HCT116 (cell line): ENCODE results near the gene LHX1. TPM values are rescaled to one million over a fixed set of nuclear protein-coding genes. Genes with fewer than 3 reads are reported as not detected.

Experiments used
- ATAC-seq: fragments of 200-7000 bp; cut with Tn5 transposase; 2 replicates; pipeline ENCODE4 v1.9.1; 2020; ENCODE audit warnings: mild to moderate bottlenecking, moderate library complexity
- BruUV-seq: library from RNA; stranded (reverse); fragments of 400-500 nt; replicated peaks from 2 replicates; lab custom pipeline; 2021; lab: Mats Ljungman, UMichigan
- CTCF ChIA-PET: fragments of 300-600 bp; sonication (Branson Sonifier 250); formaldehyde crosslinking; loops from one replicate; lab custom pipeline; 2021; ENCODE audit warnings: antibody characterized with exemption; lab: Charles Lee
- POLR2A ChIA-PET: fragments of 300-600, 350-600 bp; sonication (Branson Sonifier 250); formaldehyde crosslinking; loops from one replicate; lab custom pipeline; 2021; ENCODE audit warnings: antibody characterized with exemption; lab: Charles Lee
- RAD21 ChIA-PET, 2 experiments: fragments of 300-600 bp; sonication (Branson Sonifier 250); formaldehyde crosslinking; loops; one replicate each; lab custom pipeline; 2023; ENCODE audit warnings: low total read pairs in 2 of 2; ENCODE audit not compliant: uncharacterized antibody in 2 of 2, unreplicated experiment in 2 of 2, low non-redundant PET in 1 of 2; lab: Charles Lee
- DNase-seq: peaks from one replicate; pipeline ENCODE4 v3.0.0-alpha.2; 2010; ENCODE audit warnings: low read depth, low spot score
- H2AFZ ChIP-seq: fragments of 200-600 bp; shearing (Covaris generic), sonication (generic); 2 replicates; pipeline ENCODE4 v1.6.1; 2017; ENCODE audit warnings: low read depth, mixed run types, mixed read lengths, antibody characterized with exemption, low read length; ENCODE audit not compliant: poor library complexity, severe bottlenecking
- H3K27ac ChIP-seq: 2 replicates; pipeline ENCODE4 v1.5.1; 2012; ENCODE audit warnings: low read depth, low read length
- H3K27me3 ChIP-seq: fragments of 200-600 bp; sonication (generic); 2 replicates; pipeline ENCODE4 v1.6.1; 2016; ENCODE audit warnings: mixed run types, low read length, mixed read lengths; ENCODE audit not compliant: insufficient read depth
- H3K36me3 ChIP-seq, 2 experiments: fragments of 200-500 bp in 1 of 2; fragments of 200-600 bp in 1 of 2; sonication (Bioruptor generic) in 1 of 2; sonication (generic) in 1 of 2; 2 replicates each; pipeline versions ENCODE4 v1.5.1 to v1.6.1; 2014 to 2016; ENCODE audit warnings: low read length in 2 of 2, inconsistent platforms in 1 of 2, mixed read lengths in 1 of 2, mixed run types in 1 of 2; ENCODE audit not compliant: insufficient read depth in 2 of 2, control insufficient read depth in 1 of 2
- H3K4me1 ChIP-seq, 2 experiments: fragments of 200-600 bp in 1 of 2; sonication (generic) in 1 of 2; 2 replicates each; pipeline versions ENCODE4 v1.5.1 to v1.6.1; 2012 to 2017; ENCODE audit warnings: low read length in 2 of 2, inconsistent platforms in 1 of 2, mild to moderate bottlenecking in 1 of 2, mixed read lengths in 1 of 2, mixed run types in 1 of 2, moderate library complexity in 1 of 2; ENCODE audit not compliant: insufficient read depth in 2 of 2, control insufficient read depth in 1 of 2
- H3K4me2 ChIP-seq: fragments of 200-600 bp; sonication (generic); 2 replicates; pipeline ENCODE4 v1.6.1; 2017; ENCODE audit warnings: mixed run types, low read length, mixed read lengths
- H3K4me3 ChIP-seq, 2 experiments: fragments of 200-600 bp in 1 of 2; sonication (generic) in 1 of 2; replicated peaks in 1 of 2; 2 replicates each; pipeline ENCODE4 v1.5.1; 2011 to 2016; ENCODE audit warnings: low read length in 2 of 2, control low read depth in 1 of 2, low read depth in 1 of 2, mild to moderate bottlenecking in 1 of 2, mixed read lengths in 1 of 2, mixed run types in 1 of 2
- H3K79me2 ChIP-seq: fragments of 200-600 bp; sonication (generic); 2 replicates; pipeline ENCODE4 v1.6.1; 2017; ENCODE audit warnings: mild to moderate bottlenecking, mixed run types, low read length, moderate library complexity, mixed read lengths; ENCODE audit not compliant: insufficient read depth
- H3K9ac ChIP-seq: fragments of 200-600 bp; sonication (generic); 2 replicates; pipeline ENCODE4 v1.6.1; 2016; ENCODE audit warnings: low read length, mixed read lengths
- H3K9me2 ChIP-seq: fragments of 200-600 bp; sonication (generic), shearing (Covaris generic); 2 replicates; pipeline ENCODE4 v1.6.1; 2017; ENCODE audit warnings: mixed run types, mild to moderate bottlenecking, moderate library complexity; ENCODE audit not compliant: insufficient read depth
- H3K9me3 ChIP-seq, 2 experiments: fragments of 200-500 bp in 1 of 2; fragments of 200-600 bp in 1 of 2; sonication (Bioruptor generic) in 1 of 2; sonication (generic) in 1 of 2; 2 replicates each; pipeline ENCODE4 v1.6.1; 2014 to 2017; ENCODE audit warnings: low read length in 2 of 2, mixed read lengths in 2 of 2, inconsistent platforms in 1 of 2, low read depth in 1 of 2, mild to moderate bottlenecking in 1 of 2, mixed run types in 1 of 2, moderate library complexity in 1 of 2; ENCODE audit not compliant: control insufficient read depth in 1 of 2, insufficient read depth in 1 of 2
- H4K20me1 ChIP-seq: fragments of 200-600 bp; sonication (generic), shearing (Covaris generic); 2 replicates; pipeline ENCODE4 v1.6.1; 2017; ENCODE audit warnings: mixed run types, mild to moderate bottlenecking, moderate library complexity; ENCODE audit not compliant: insufficient read depth
- CTCF ChIP-seq, 3 experiments: fragments of 200-600 bp in 1 of 3; sonication (generic) in 1 of 3; IDR thresholded peaks in 2 of 3; conservative IDR thresholded peaks in 1 of 3; 2 replicates each; pipeline ENCODE4 v1.5.1; 2012 to 2017; ENCODE audit warnings: low read depth in 2 of 3, low read length in 2 of 3, antibody characterized with exemption in 1 of 3, borderline replicate concordance in 1 of 3, control low read depth in 1 of 3, mild to moderate bottlenecking in 1 of 3, mixed read lengths in 1 of 3, mixed run types in 1 of 3, moderate library complexity in 1 of 3; ENCODE audit not compliant: insufficient read depth in 1 of 3
- RAD21 ChIP-seq: IDR thresholded peaks from 2 replicates; pipeline ENCODE4 v1.6.1; 2012; ENCODE audit warnings: low read depth, mild to moderate bottlenecking
- SIN3A ChIP-seq: IDR thresholded peaks from 2 replicates; pipeline ENCODE4 v1.6.1; 2012; ENCODE audit warnings: low read depth
- intact Hi-C: fragments of 100-400 bp; cut with micrococcal nuclease; formaldehyde crosslinking; loops from 2 replicates; pipeline ENCODE4 v1.10.0; 2022
- total RNA-seq: library from RNA; stranded (reverse); gene quantifications from one replicate; pipeline ENCODE4 v1.2.1, GENCODE V29; 2021; ENCODE audit not compliant: unreplicated experiment

LHX1 gene
- total RNA-seq, 1 experiment from 2014 or later = 0.44 TPM

GRCh38 chr17:36892112-36892838, 45.0 kb upstream of the LHX1 start:
- ChIA-PET CTCF (interaction anchor here (1.5 kb wide), 1 partner anchor 155 kb away, joined by 5 read pairs; no protein-coding TSS in a partner anchor), POLR2A (no interaction called here)

More at GRCh38 chr17:36892112-36892838, 45.0 kb upstream of the LHX1 start:
- no TSS peak for BruUV-seq
- Histone ChIP-seq H3K9me2 (no peaks in the 10 kb centered on the region), H3K4me2 (no peak overlapping the region), H3K27ac (no peak overlapping the region), H3K4me3 (no peak overlapping the region), H4K20me1 (no peaks in the 10 kb centered on the region), H3K27me3 (no peaks in the 10 kb centered on the region), H3K79me2 (no peaks in the 10 kb centered on the region), H3K36me3 (no peaks in the 10 kb centered on the region), H3K9ac (no peak overlapping the region), H3K9me3 (no peaks in the 10 kb centered on the region), H3K4me1 (no peaks in the 10 kb centered on the region; a peak in 1 of 4 replicates), H2AFZ (no peak overlapping the region)
- RAD21 ChIA-PET = interaction anchor here in 1 of 2 experiments (0.6 kb wide), 1 partner anchor 29 kb away, joined by 4 read pairs; no protein-coding TSS in a partner anchor
- DNase-seq (peak; percentile 15), ATAC-seq (peak; percentile 69)
- TF ChIP-seq RAD21 (peak; percentile 54), CTCF (IDR thresholded peaks at IDR 0.05 in 2 of 3, conservative IDR thresholded peaks at IDR 0.05 in 1 of 3; ENCODE audit: borderline replicate concordance in 1 of 3, insufficient read depth in 1 of 3, low read depth in 2 of 3, low read length in 2 of 3) (peak; percentile 19 to 28 (median 19); a peak in 3 of 6 replicates), SIN3A (no peak)
- intact Hi-C loops = loop anchor here (1.0 kb wide), 1 partner anchor 155 kb away; no protein-coding TSS in a partner anchor
